ENCODE results near the gene NAV1.
A peak's percentile ranks its signal among the peaks of the same experiment; 100 is the strongest.

The NAV1 gene

GRCh38 chr1:201565024-201565730 lies 26.2 kb downstream of the NAV1 start:
- no peak for TF ChIP-seq GATA1 (IDR thresholded peaks at IDR 0.05; ENCODE audit: low read depth, low read length)
- no peak for TF ChIP-seq POLR2A (IDR thresholded peaks at IDR 0.05; ENCODE audit: low read length)
- no peak for DNase-seq

GRCh38 chr1:201565771-201566528 lies 27.0 kb downstream of the NAV1 start:
- DNase-seq = no peak
- TF ChIP-seq GATA1 (IDR thresholded peaks at IDR 0.05; ENCODE audit: low read depth, low read length) (no peak), POLR2A (IDR thresholded peaks at IDR 0.05; ENCODE audit: low read length) (no peak)

GRCh38 chr1:201566529-201566823 lies 27.5 kb downstream of the NAV1 start:
- no peak for DNase-seq
- TF ChIP-seq POLR2A (IDR thresholded peaks at IDR 0.05; ENCODE audit: low read length) = no peak
- no peak for TF ChIP-seq GATA1 (IDR thresholded peaks at IDR 0.05; ENCODE audit: low read depth, low read length)

GRCh38 chr1:201566933-201567801 lies 28.2 kb downstream of the NAV1 start:
- TF ChIP-seq GATA1 (IDR thresholded peaks at IDR 0.05; ENCODE audit: low read depth, low read length) = no peak
- TF ChIP-seq POLR2A (IDR thresholded peaks at IDR 0.05; ENCODE audit: low read length) = no peak
- DNase-seq = peak in 1 of 2 experiments; percentile 41

- no peak for TF ChIP-seq POLR2A (IDR thresholded peaks at IDR 0.05; ENCODE audit: low read length)
- TF ChIP-seq GATA1 (IDR thresholded peaks at IDR 0.05; ENCODE audit: low read depth, low read length) = no peak
- no peak for DNase-seq
Measured at GRCh38 chr1:201568265-201568664, 29.3 kb downstream of the NAV1 start.

GRCh38 chr1:201568859-201569294 lies 29.9 kb downstream of the NAV1 start:
- DNase-seq = no peak
- TF ChIP-seq GATA1 (IDR thresholded peaks at IDR 0.05; ENCODE audit: low read depth, low read length) (no peak), POLR2A (IDR thresholded peaks at IDR 0.05; ENCODE audit: low read length) (no peak)

GRCh38 chr1:201570181-201570885 lies 31.4 kb downstream of the NAV1 start:
- TF ChIP-seq POLR2A (IDR thresholded peaks at IDR 0.05; ENCODE audit: low read length) (no peak), GATA1 (IDR thresholded peaks at IDR 0.05; ENCODE audit: low read depth, low read length) (no peak)
- DNase-seq = no peak

- TF ChIP-seq GATA1 (IDR thresholded peaks at IDR 0.05; ENCODE audit: low read depth, low read length) = no peak
- no peak for TF ChIP-seq POLR2A (IDR thresholded peaks at IDR 0.05; ENCODE audit: low read length)
- DNase-seq = peak in 1 of 2 experiments; percentile 7
Measured at GRCh38 chr1:201570886-201571624, 32.1 kb downstream of the NAV1 start.

- no peak for DNase-seq
- TF ChIP-seq POLR2A (IDR thresholded peaks at IDR 0.05; ENCODE audit: low read length) (no peak), GATA1 (IDR thresholded peaks at IDR 0.05; ENCODE audit: low read depth, low read length) (no peak)
Measured at GRCh38 chr1:201573030-201573429, 34.1 kb downstream of the NAV1 start.

GRCh38 chr1:201573923-201574322 lies 35.0 kb downstream of the NAV1 start:
- TF ChIP-seq POLR2A (IDR thresholded peaks at IDR 0.05; ENCODE audit: low read length) = no peak
- TF ChIP-seq GATA1 (IDR thresholded peaks at IDR 0.05; ENCODE audit: low read depth, low read length) = no peak
- DNase-seq = no peak

GRCh38 chr1:201575912-201576311 lies 37.0 kb downstream of the NAV1 start:
- TF ChIP-seq POLR2A (IDR thresholded peaks at IDR 0.05; ENCODE audit: low read length) (no peak), GATA1 (IDR thresholded peaks at IDR 0.05; ENCODE audit: low read depth, low read length) (no peak)
- no peak for DNase-seq

- DNase-seq = no peak
- no peak for TF ChIP-seq GATA1 (IDR thresholded peaks at IDR 0.05; ENCODE audit: low read depth, low read length)
- no peak for TF ChIP-seq POLR2A (IDR thresholded peaks at IDR 0.05; ENCODE audit: low read length)
Measured at GRCh38 chr1:201576914-201577313, 38.0 kb downstream of the NAV1 start.
